ENCODE data around the gene GTPBP10.

The GTPBP10 gene

DNA sequence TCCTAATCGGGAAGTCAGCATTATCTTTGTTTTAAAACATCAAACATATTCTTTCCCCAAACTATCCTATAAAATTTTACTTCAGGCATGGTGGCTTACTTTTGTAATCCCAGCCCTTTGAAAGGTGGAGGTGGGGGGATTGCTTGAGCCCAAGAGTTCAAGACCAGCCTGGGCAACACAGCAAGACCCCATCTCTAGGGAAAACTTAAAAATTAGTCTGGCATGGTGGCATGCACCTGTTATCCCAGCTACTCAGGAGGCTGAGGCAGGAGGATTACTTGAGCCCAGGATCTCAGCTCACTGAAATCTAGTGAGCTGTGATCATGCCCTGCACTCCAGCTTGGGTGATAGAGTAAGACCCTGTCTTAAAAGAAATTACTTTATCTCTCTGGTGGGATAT is 61.6 kb downstream of the GTPBP10 start:
- TF ChIP-seq EZH2 (IDR thresholded peaks at IDR 0.05; ENCODE audit: borderline replicate concordance, low read depth, low read length, severe bottlenecking), result no peak
- TF ChIP-seq, protein P1, sequence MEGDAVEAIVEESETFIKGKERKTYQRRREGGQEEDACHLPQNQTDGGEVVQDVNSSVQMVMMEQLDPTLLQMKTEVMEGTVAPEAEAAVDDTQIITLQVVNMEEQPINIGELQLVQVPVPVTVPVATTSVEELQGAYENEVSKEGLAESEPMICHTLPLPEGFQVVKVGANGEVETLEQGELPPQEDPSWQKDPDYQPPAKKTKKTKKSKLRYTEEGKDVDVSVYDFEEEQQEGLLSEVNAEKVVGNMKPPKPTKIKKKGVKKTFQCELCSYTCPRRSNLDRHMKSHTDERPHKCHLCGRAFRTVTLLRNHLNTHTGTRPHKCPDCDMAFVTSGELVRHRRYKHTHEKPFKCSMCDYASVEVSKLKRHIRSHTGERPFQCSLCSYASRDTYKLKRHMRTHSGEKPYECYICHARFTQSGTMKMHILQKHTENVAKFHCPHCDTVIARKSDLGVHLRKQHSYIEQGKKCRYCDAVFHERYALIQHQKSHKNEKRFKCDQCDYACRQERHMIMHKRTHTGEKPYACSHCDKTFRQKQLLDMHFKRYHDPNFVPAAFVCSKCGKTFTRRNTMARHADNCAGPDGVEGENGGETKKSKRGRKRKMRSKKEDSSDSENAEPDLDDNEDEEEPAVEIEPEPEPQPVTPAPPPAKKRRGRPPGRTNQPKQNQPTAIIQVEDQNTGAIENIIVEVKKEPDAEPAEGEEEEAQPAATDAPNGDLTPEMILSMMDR (IDR thresholded peaks at IDR 0.05; ENCODE audit: borderline replicate concordance, extremely low read depth, low read length, poor library complexity, severe bottlenecking), result no peak
- peaks cover 15% of the 10 kb centered on the region; the same call in 1 of the 2 replicates for H3K4me1 ChIP-seq (ENCODE audit: insufficient read depth, low read length)
- no peak overlapping the region for H3K27ac ChIP-seq (ENCODE audit: low read length)
- H3K27me3 ChIP-seq (ENCODE audit: insufficient read depth, low read length, poor library complexity), result no peaks in the 10 kb centered on the region
- H3K9ac ChIP-seq (ENCODE audit: low read depth, low read length), result no peak overlapping the region
- H3K4me3 ChIP-seq (ENCODE audit: low read depth in 1 of 2, low read length in 2 of 2), result no peak overlapping the region
- H2AFZ ChIP-seq (ENCODE audit: low read depth, low read length), result no peak overlapping the region
- H3K36me3 ChIP-seq (ENCODE audit: insufficient read depth, low read length), result peaks cover 32% of the 10 kb centered on the region
- no peaks in the 10 kb centered on the region for H3K9me3 ChIP-seq (ENCODE audit: insufficient read depth, low read length, severe bottlenecking)
- no peaks in the 10 kb centered on the region; the same call in 1 of the 2 replicates for H3K79me2 ChIP-seq (ENCODE audit: insufficient read depth, low read length)
- no peak overlapping the region for H3K4me2 ChIP-seq (ENCODE audit: insufficient read depth, low read length)
- DNase-seq (no peak), ATAC-seq (ENCODE audit: insufficient read depth, low read depth) (no peak)
- peaks cover 3% of the 10 kb centered on the region; the same call in 1 of the 2 replicates for H4K20me1 ChIP-seq (ENCODE audit: insufficient read depth, low read length)

DNA sequence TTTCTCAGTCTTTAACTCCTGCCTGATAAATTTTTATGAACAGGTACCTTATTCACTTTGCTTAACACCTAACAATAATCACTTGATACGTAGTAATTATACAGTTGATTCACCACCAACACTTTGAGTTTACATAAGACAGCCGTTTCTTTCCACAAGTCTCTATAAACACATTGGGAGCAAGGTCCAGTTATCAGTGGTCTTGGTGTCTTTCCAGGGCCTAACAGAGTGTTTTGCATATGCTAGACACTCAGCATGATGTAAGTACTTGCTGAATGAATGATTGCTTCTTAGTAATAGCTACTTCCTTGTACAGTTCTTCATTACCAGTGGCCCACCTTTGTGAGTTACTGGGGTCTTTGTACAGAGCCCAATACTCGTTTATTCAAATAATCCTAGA is 63.2 kb downstream of the GTPBP10 start:
- TF ChIP-seq, protein P1 (IDR thresholded peaks at IDR 0.05; ENCODE audit: borderline replicate concordance, extremely low read depth, low read length, poor library complexity, severe bottlenecking), result no peak
- no peak for TF ChIP-seq EZH2 (IDR thresholded peaks at IDR 0.05; ENCODE audit: borderline replicate concordance, low read depth, low read length, severe bottlenecking)
- Histone ChIP-seq H3K4me3 (ENCODE audit: low read depth in 1 of 2, low read length in 2 of 2) (no peak overlapping the region), H3K36me3 (ENCODE audit: insufficient read depth, low read length) (peaks cover 33% of the 10 kb centered on the region), H3K9ac (ENCODE audit: low read depth, low read length) (no peak overlapping the region), H4K20me1 (ENCODE audit: insufficient read depth, low read length) (peaks cover 3% of the 10 kb centered on the region; the same call in 1 of the 2 replicates), H3K27ac (ENCODE audit: low read length) (no peak overlapping the region), H3K4me1 (ENCODE audit: insufficient read depth, low read length) (peaks cover 5% of the 10 kb centered on the region; the same call in 1 of the 2 replicates), H3K27me3 (ENCODE audit: insufficient read depth, low read length, poor library complexity) (no peaks in the 10 kb centered on the region), H3K9me3 (ENCODE audit: insufficient read depth, low read length, severe bottlenecking) (no peaks in the 10 kb centered on the region), H2AFZ (ENCODE audit: low read depth, low read length) (no peak overlapping the region), H3K79me2 (ENCODE audit: insufficient read depth, low read length) (no peaks in the 10 kb centered on the region; the same call in 1 of the 2 replicates), H3K4me2 (ENCODE audit: insufficient read depth, low read length) (no peak overlapping the region)
- no peak for DNase-seq
- ATAC-seq (ENCODE audit: insufficient read depth, low read depth), result no peak

DNA sequence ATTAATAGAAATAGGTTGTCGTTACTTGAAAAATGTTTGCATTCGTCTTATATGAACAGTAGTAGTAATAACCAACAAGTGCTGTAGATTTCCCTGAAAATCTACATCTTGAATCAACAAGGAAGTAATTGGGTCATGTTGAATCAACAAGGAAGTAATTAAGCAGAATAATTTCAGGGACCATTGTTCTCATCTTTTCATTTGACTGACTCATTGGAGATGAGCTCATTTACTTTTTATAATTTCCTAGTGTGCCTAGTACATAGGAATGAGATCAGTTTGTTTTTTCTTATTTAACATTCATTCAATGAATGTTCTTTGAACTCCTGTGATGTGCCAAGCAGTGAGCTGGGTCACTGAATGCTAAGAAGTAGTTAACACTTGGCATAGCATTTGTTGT is 65.0 kb downstream of the GTPBP10 start:
- DNase-seq, result no peak
- peaks cover 3% of the 10 kb centered on the region; the same call in 1 of the 2 replicates for H4K20me1 ChIP-seq (ENCODE audit: insufficient read depth, low read length)
- H3K27ac ChIP-seq (ENCODE audit: low read length), result no peak overlapping the region
- H3K27me3 ChIP-seq (ENCODE audit: insufficient read depth, low read length, poor library complexity), result no peaks in the 10 kb centered on the region
- no peak overlapping the region for H3K4me3 ChIP-seq (ENCODE audit: low read depth in 1 of 2, low read length in 2 of 2)
- no peak for TF ChIP-seq EZH2 (IDR thresholded peaks at IDR 0.05; ENCODE audit: borderline replicate concordance, low read depth, low read length, severe bottlenecking)
- TF ChIP-seq, protein P1 (IDR thresholded peaks at IDR 0.05; ENCODE audit: borderline replicate concordance, extremely low read depth, low read length, poor library complexity, severe bottlenecking), result no peak
- H3K79me2 ChIP-seq (ENCODE audit: insufficient read depth, low read length), result no peaks in the 10 kb centered on the region
- H2AFZ ChIP-seq (ENCODE audit: low read depth, low read length), result no peak overlapping the region
- no peaks in the 10 kb centered on the region for H3K9me3 ChIP-seq (ENCODE audit: insufficient read depth, low read length, severe bottlenecking)
- no peak overlapping the region for H3K4me2 ChIP-seq (ENCODE audit: insufficient read depth, low read length)
- peaks cover 25% of the 10 kb centered on the region for H3K36me3 ChIP-seq (ENCODE audit: insufficient read depth, low read length)
- no peaks in the 10 kb centered on the region for H3K4me1 ChIP-seq (ENCODE audit: insufficient read depth, low read length)
- H3K9ac ChIP-seq (ENCODE audit: low read depth, low read length), result no peak overlapping the region
- no peak for ATAC-seq (ENCODE audit: insufficient read depth, low read depth)
